ENCODE results near the gene PTPRG.

DNA sequence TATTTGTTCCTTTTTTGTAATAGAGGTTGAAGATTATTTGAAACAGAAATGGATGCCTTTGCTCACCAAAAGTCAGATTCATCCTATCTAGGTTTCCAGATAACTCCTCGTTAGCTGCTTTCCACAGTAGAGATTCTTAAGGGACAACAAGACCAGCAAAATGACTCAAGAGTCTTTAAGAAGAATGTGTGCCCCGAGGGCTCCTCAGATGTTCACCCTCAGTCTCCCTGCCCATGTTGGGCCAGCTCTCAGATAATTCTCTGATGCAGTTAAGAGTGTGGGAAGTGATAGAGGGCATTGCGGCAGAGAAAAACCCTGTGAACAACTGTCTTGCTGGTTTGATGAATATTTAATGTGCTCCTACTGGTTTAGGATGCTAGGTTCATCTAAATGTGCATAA is 251.1 kb downstream of the PTPRG start:
- TF ChIP-seq EZH2 (IDR thresholded peaks at IDR 0.05; ENCODE audit: insufficient read depth, poor library complexity, severe bottlenecking) = no peak
- no peak for TF ChIP-seq EZH2phosphoT487 (IDR thresholded peaks at IDR 0.05; ENCODE audit: insufficient read depth, low read depth)

Measured in GM23248 (cell line).